ENCODE measurements around the gene PPM1J. TPM values are rescaled to one million over a fixed set of nuclear protein-coding genes. Genes with fewer than 3 reads are reported as not detected.

PPM1J gene
- total and polyA plus RNA-seq, 2 of the 8 experiments (the other 6 are each of a cell fraction or from before 2014, with no cell fraction given), result 19.4 to 31.6 TPM

DNA sequence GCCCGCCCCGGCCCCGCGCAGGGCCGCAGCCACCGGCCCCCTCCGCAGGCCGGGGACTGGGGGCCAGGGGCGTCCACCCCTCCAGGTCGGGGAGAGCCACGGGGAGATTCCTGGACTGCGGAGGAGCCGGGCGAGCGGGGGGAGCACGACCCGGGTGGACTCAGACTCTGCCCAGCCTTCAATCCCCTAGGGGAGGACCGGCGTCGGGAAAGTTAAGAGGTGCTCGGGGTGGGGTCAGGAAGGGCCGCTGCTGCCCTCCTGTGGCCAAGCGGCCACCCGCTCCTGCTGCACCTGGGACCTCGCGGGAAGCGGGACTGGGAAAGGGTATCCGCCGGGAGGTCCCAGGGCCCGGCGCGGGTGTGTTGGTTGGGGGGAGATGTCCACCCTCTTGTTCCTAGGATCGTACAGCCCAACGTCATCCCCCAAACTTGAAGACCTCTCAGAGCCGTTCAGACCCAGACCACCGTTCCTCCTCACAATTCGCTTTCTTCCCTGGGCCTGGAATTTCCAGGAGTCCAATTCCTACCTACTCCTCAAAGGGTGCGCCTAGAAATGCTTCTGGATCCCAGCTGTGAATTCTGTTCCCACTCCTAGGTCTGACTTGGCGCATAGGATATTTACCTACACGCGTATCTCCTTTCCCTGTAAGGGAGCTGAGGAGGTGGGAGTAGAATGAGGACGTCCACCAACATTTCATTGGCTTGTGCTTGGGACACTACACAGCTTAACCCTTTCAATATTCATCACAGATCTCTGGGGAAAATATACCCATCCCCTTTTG lies 7.7 kb downstream of the PPM1J start:
- peak overlapping the region; percentile 64; the same call in 1 of the 2 replicates for H4K8ac ChIP-seq (ENCODE audit: extremely low read depth, insufficient read depth, low read length)
- no peak overlapping the region for H2BK15ac ChIP-seq (ENCODE audit: low read length)
- peaks cover 10 to 37% (median 22%) of the 10 kb centered on the region in 4 experiments for H3K4me1 ChIP-seq (replicated peaks in 1 of 4; ENCODE audit: control insufficient read depth in 3 of 4, insufficient read depth in 4 of 4, low read length in 3 of 4)
- no peak overlapping the region for H2BK20ac ChIP-seq (ENCODE audit: low read length)
- no peak overlapping the region for H2BK120ac ChIP-seq (replicated peaks; ENCODE audit: low read depth, low read length)
- peaks cover 0 to 5% (median 3%) of the 10 kb centered on the region in 4 experiments; a peak in 4 of 8 replicates for H3K36me3 ChIP-seq (ENCODE audit: control insufficient read depth in 2 of 4, insufficient read depth in 4 of 4, low read length in 3 of 4)
- ChIA-PET POLR2A (ENCODE audit: partially characterized antibody) (interaction anchor here (0.6 to 1.7 kb wide), 4 partner anchors 33 to 242 kb away, joined by 3 to 17 read pairs (median 6); partner anchors contain the start of gene MOV10), CTCF (ENCODE audit: partially characterized antibody) (interaction anchor here (0.6 to 3.0 kb wide), 26 partner anchors 9 to 351 kb away, joined by 3 to 15 read pairs (median 4); partner anchors contain the start of gene MOV10)
- DNase-seq (ENCODE audit: low read depth in 1 of 2, low spot score in 2 of 2) (peak; percentile 74 to 94), FAIRE-seq (no peak)
- WGBS, 2 experiments (ENCODE audit: extremely low coverage in 1 of 2, insufficient coverage in 1 of 2, insufficient read length in 1 of 2, insufficient replicate concordance in 2 of 2, low coverage in 1 of 2, low lambda C conversion rate in 2 of 2, missing lambda C conversion rate in 1 of 2), result 7% methylated on average over 31 of the region's 42 CpGs; no CpG with 5 or more reads in 1 of the 2 experiments
- no peak overlapping the region for H4K91ac ChIP-seq (replicated peaks; ENCODE audit: insufficient read length, low read length)
- no peak overlapping the region for H2BK12ac ChIP-seq (ENCODE audit: low read depth, low read length)
- H3K4ac ChIP-seq (replicated peaks; ENCODE audit: insufficient read length, low read depth, low read length), result no peak overlapping the region
- H3K79me2 ChIP-seq (ENCODE audit: control insufficient read depth in 1 of 2, insufficient read depth in 2 of 2, low read length in 2 of 2), result no peaks in the 10 kb centered on the region
- H3K56ac ChIP-seq (replicated peaks; ENCODE audit: insufficient read length, low read depth, low read length), result no peak overlapping the region
- no peak overlapping the region for H2BK5ac ChIP-seq (ENCODE audit: low read depth, low read length)
- H2AFZ ChIP-seq (ENCODE audit: low read length), result 0 out of 2 replicates have a peak overlapping the region, but pooled peaks have one; percentile 67
- no peaks in the 10 kb centered on the region for H3K79me1 ChIP-seq (ENCODE audit: low read depth, low read length)
- peaks cover 11% of the 10 kb centered on the region; the same call in 1 of the 2 replicates for H3K23me2 ChIP-seq (ENCODE audit: low read depth, low read length)
- no peaks in the 10 kb centered on the region for H3K9me3 ChIP-seq (ENCODE audit: insufficient read depth in 2 of 2, low read depth in 1 of 2, low read length in 1 of 2)
- no peak overlapping the region for H2AK5ac ChIP-seq (ENCODE audit: low read depth, low read length)
- H3K4me2 ChIP-seq (ENCODE audit: insufficient read depth in 1 of 2, low read depth in 2 of 2, low read length in 2 of 2), result peak overlapping the region; percentile 15 to 90
- H3K23ac ChIP-seq (ENCODE audit: insufficient read length), result no peak overlapping the region
- no peak overlapping the region for H3K27ac ChIP-seq (ENCODE audit: low read depth, low read length)
- peaks cover 0 to 10% (median 4%) of the 10 kb centered on the region in 4 experiments; a peak in 2 of 7 replicates for H3K27me3 ChIP-seq (replicated peaks in 1 of 4; ENCODE audit: control insufficient read depth in 3 of 4, extremely low read depth in 1 of 4, insufficient read depth in 3 of 4, low read length in 3 of 4)
- peak overlapping the region; percentile 39 to 78 (median 66) for H3K4me3 ChIP-seq (ENCODE audit: extremely low read depth in 1 of 4, insufficient read depth in 2 of 4, low read depth in 3 of 4, low read length in 4 of 4)
- H4K20me1 ChIP-seq (replicated peaks in 1 of 2; ENCODE audit: control insufficient read depth in 1 of 2, insufficient read depth in 2 of 2, low read length in 2 of 2), result peaks cover 0 to 7% of the 10 kb centered on the region in 2 experiments
- H3K18ac ChIP-seq (ENCODE audit: extremely low read depth, low read length), result peak overlapping the region; percentile 85; the same call in 1 of the 2 replicates
- H3K14ac ChIP-seq (ENCODE audit: insufficient read length), result no peak overlapping the region
- H3K9ac ChIP-seq (replicated peaks in 1 of 4; ENCODE audit: extremely low read depth in 1 of 4, low read depth in 3 of 4, low read length in 3 of 4), result peak overlapping the region in 1 of 4 experiments; percentile 13; a peak in 3 of 7 replicates
- peak overlapping the region; percentile 57 for H4K5ac ChIP-seq (ENCODE audit: insufficient read length, low read depth, low read length)
- TF ChIP-seq TCF12 (IDR thresholded peaks at IDR 0.05; ENCODE audit: low read depth, low read length), result peak; percentile 82; the same call in 1 of the 2 replicates
- peak; percentile 42; the same call in 1 of the 2 replicates for TF ChIP-seq YY1 (IDR thresholded peaks at IDR 0.05; ENCODE audit: low read depth, low read length)
- TF ChIP-seq CHD2 (IDR thresholded peaks at IDR 0.05; ENCODE audit: low read length), result peak; percentile 91
- TF ChIP-seq SIN3A (conservative IDR thresholded peaks at IDR 0.05 in 1 of 2, IDR thresholded peaks at IDR 0.05 in 1 of 2; ENCODE audit: low read depth in 1 of 2, low read length in 2 of 2), result peak; percentile 61 to 71; a peak in 1 of 4 replicates
- TF ChIP-seq HDAC2 (IDR thresholded peaks at IDR 0.05; ENCODE audit: borderline replicate concordance in 1 of 2, low read depth in 2 of 2, low read length in 2 of 2), result peak; percentile 16 to 73; a peak in 1 of 4 replicates
- peak; percentile 88 for TF ChIP-seq KDM4A (IDR thresholded peaks at IDR 0.05; ENCODE audit: low read depth, low read length, severe bottlenecking)
- TF ChIP-seq CEBPB (IDR thresholded peaks at IDR 0.05; ENCODE audit: low read depth, low read length), result no peak
- peak; percentile 64; the same call in 1 of the 2 replicates for TF ChIP-seq GABPA (IDR thresholded peaks at IDR 0.05; ENCODE audit: borderline replicate concordance, insufficient read depth, low read length)
- peak; percentile 56 for TF ChIP-seq CREB1 (IDR thresholded peaks at IDR 0.05)
- TF ChIP-seq EP300 (IDR thresholded peaks at IDR 0.05; ENCODE audit: borderline replicate concordance in 1 of 2, low read depth in 2 of 2, low read length in 2 of 2), result peak in 1 of 2 experiments; percentile 45; a peak in 1 of 3 replicates

All from H1 (cell line).